SK-N-SH (cell line): ENCODE data around the gene SSBP2. TPM values are rescaled to one million over a fixed set of nuclear protein-coding genes. Genes with fewer than 3 reads are reported as not detected.

Experiments used
- CTCF ChIA-PET: fragments of 300-600, 350-600 bp; formaldehyde crosslinking; extraction: SDS; loops from one replicate; lab custom pipeline; 2021; lab: Yijun Ruan, JAX
- POLR2A ChIA-PET: fragments of 350-600 bp; sonication (Branson Sonifier 250); formaldehyde crosslinking; extraction: SDS; loops from one replicate; lab custom pipeline; 2020; ENCODE audit warnings: antibody characterized with exemption, inconsistent platforms; lab: Yijun Ruan, JAX
- DNase-seq: peaks from one replicate; pipeline ENCODE4 v3.0.0; 2012
- H2AFZ ChIP-seq: fragments of 200-600 bp; sonication (generic); 2 replicates; pipeline ENCODE4 v1.8.1; 2016; ENCODE audit warnings: antibody characterized with exemption, mild to moderate bottlenecking, low read depth
- H3F3A ChIP-seq: fragments of 200-600 bp; sonication (generic); replicated peaks from 2 replicates; pipeline ENCODE3; 2016; ENCODE audit warnings: antibody characterized with exemption, mild to moderate bottlenecking; ENCODE audit not compliant: insufficient read depth
- H3K27ac ChIP-seq, 2 experiments: fragments of 200-500 bp in 1 of 2; fragments of 200-600 bp in 1 of 2; sonication (Bioruptor generic) in 1 of 2; sonication (generic), shearing (Covaris generic) in 1 of 2; 2 replicates each; pipeline versions ENCODE4 v1.5.1 to v1.6.1; 2014 to 2016; ENCODE audit warnings: low read depth in 2 of 2, inconsistent platforms in 1 of 2, low read length in 1 of 2, mild to moderate bottlenecking in 1 of 2, mixed read lengths in 1 of 2
- H3K27me3 ChIP-seq: fragments of 200-600 bp; sonication (generic), shearing (Covaris generic); 2 replicates; pipeline ENCODE4 v1.6.1; 2016; ENCODE audit warnings: mixed run types; ENCODE audit not compliant: insufficient read depth
- H3K36me3 ChIP-seq, 2 experiments: fragments of 200-500 bp in 1 of 2; fragments of 200-600 bp in 1 of 2; sonication (Bioruptor generic) in 1 of 2; sonication (generic) in 1 of 2; replicated peaks in 1 of 2; 2 replicates each; pipeline versions ENCODE3 to v1.5.1; 2014 to 2016; ENCODE audit warnings: low read length in 1 of 2, mild to moderate bottlenecking in 1 of 2; ENCODE audit not compliant: insufficient read depth in 2 of 2, control insufficient read depth in 1 of 2
- H3K4me1 ChIP-seq, 2 experiments: fragments of 200-500 bp in 1 of 2; fragments of 200-600 bp in 1 of 2; sonication (Bioruptor generic) in 1 of 2; sonication (generic), shearing (Covaris generic) in 1 of 2; 2 replicates each; pipeline versions ENCODE4 v1.5.1 to v1.6.1; 2014 to 2016; ENCODE audit warnings: low read depth in 1 of 2, low read length in 1 of 2, mixed run types in 1 of 2; ENCODE audit not compliant: insufficient read depth in 2 of 2, control insufficient read depth in 1 of 2
- H3K4me2 ChIP-seq: fragments of 200-600 bp; sonication (generic), shearing (Covaris generic); 2 replicates; pipeline ENCODE4 v1.6.1; 2017; ENCODE audit warnings: mixed run types
- H3K4me3 ChIP-seq, 2 experiments: fragments of 200-500 bp in 1 of 2; fragments of 200-600 bp in 1 of 2; sonication (Bioruptor generic) in 1 of 2; sonication (generic), shearing (Covaris generic) in 1 of 2; 2 replicates each; pipeline versions ENCODE4 v1.5.1 to v1.8.1; 2014 to 2016; ENCODE audit warnings: low read depth in 2 of 2, inconsistent platforms in 1 of 2, low read length in 1 of 2, mild to moderate bottlenecking in 1 of 2, mixed read lengths in 1 of 2, moderate library complexity in 1 of 2
- H3K79me2 ChIP-seq: fragments of 200-600 bp; sonication (generic); 2 replicates; pipeline ENCODE4 v1.8.1; 2017; ENCODE audit warnings: mild to moderate bottlenecking; ENCODE audit not compliant: insufficient read depth
- H3K9ac ChIP-seq: fragments of 200-600 bp; sonication (generic); 2 replicates; pipeline ENCODE4 v1.6.1; 2017; ENCODE audit warnings: mixed run types
- H3K9me2 ChIP-seq: fragments of 200-600 bp; sonication (generic); 2 replicates; pipeline ENCODE4 v1.6.1; 2017; ENCODE audit warnings: mixed run types
- H3K9me3 ChIP-seq: fragments of 200-600 bp; sonication (generic); 2 replicates; pipeline ENCODE4 v1.6.1; 2017; ENCODE audit warnings: mixed run types, mild to moderate bottlenecking, moderate library complexity
- H4K20me1 ChIP-seq: fragments of 200-600 bp; sonication (generic); 2 replicates; pipeline ENCODE4 v1.6.1; 2017; ENCODE audit warnings: mild to moderate bottlenecking, mixed run types; ENCODE audit not compliant: insufficient read depth
- CHD2 ChIP-seq: fragments of 150-350 bp; IDR thresholded peaks from 2 replicates; pipeline ENCODE4 v1.6.1; 2018; ENCODE audit warnings: low read length; ENCODE audit not compliant: partially characterized antibody
- ELF1 ChIP-seq: IDR thresholded peaks from 2 replicates; pipeline ENCODE4 v1.4.0; 2012
- FOXJ3 ChIP-seq: sonication (generic); formaldehyde crosslinking; IDR thresholded peaks from 2 replicates; pipeline ENCODE4 v1.5.1; 2020; ENCODE audit warnings: mild to moderate bottlenecking, missing genetic modification reagents
- FOXM1 ChIP-seq: IDR thresholded peaks from 2 replicates; pipeline ENCODE4 v1.4.0; 2012; ENCODE audit warnings: low read depth, mild to moderate bottlenecking
- GATA2 ChIP-seq: sonication (generic); formaldehyde crosslinking; IDR thresholded peaks from 2 replicates; pipeline ENCODE4 v1.5.0; 2020; ENCODE audit warnings: mild to moderate bottlenecking, missing genetic modification reagents
- JUND ChIP-seq: IDR thresholded peaks from 2 replicates; pipeline ENCODE4 v1.4.0; 2012
- MEF2A ChIP-seq: IDR thresholded peaks from 2 replicates; pipeline ENCODE4 v1.4.0; 2012; ENCODE audit warnings: low read depth, borderline replicate concordance
- MXI1 ChIP-seq: IDR thresholded peaks from 2 replicates; pipeline ENCODE4 v1.6.1; 2012; ENCODE audit warnings: mild to moderate bottlenecking, low read depth, low read length, improper control_type of control experiment
- NFIC ChIP-seq: IDR thresholded peaks from 2 replicates; pipeline ENCODE4 v1.4.0; 2012; ENCODE audit warnings: borderline replicate concordance
- NRF1 ChIP-seq: IDR thresholded peaks from 2 replicates; pipeline ENCODE4 v1.6.1; 2012; ENCODE audit warnings: low read depth, mild to moderate bottlenecking, low read length
- POLR2AphosphoS5 ChIP-seq: IDR thresholded peaks from 2 replicates; pipeline ENCODE4 v1.6.1; 2012; ENCODE audit warnings: low read depth, low read length
- RAD21 ChIP-seq: IDR thresholded peaks from 2 replicates; pipeline ENCODE4 v1.6.1; 2012; ENCODE audit warnings: mild to moderate bottlenecking, low read length
- RCOR1 ChIP-seq: fragments of 150-350 bp; IDR thresholded peaks from 2 replicates; pipeline ENCODE4 v1.6.1; 2017; ENCODE audit warnings: antibody characterized with exemption, low read length
- RFX5 ChIP-seq: IDR thresholded peaks from 2 replicates; pipeline ENCODE4 v1.6.1; 2012; ENCODE audit warnings: mild to moderate bottlenecking, improper control_type of control experiment, low read length
- TAF1 ChIP-seq: IDR thresholded peaks from 2 replicates; pipeline ENCODE4 v1.6.1; 2012; ENCODE audit warnings: low read depth, mild to moderate bottlenecking, low read length, moderate library complexity, borderline replicate concordance
- TCF12 ChIP-seq: IDR thresholded peaks from 2 replicates; pipeline ENCODE4 v1.4.0; 2012
- TEAD4 ChIP-seq: IDR thresholded peaks from 2 replicates; pipeline ENCODE4 v1.4.0; 2012; ENCODE audit warnings: mild to moderate bottlenecking, borderline replicate concordance; ENCODE audit not compliant: insufficient read depth
- USF1 ChIP-seq: IDR thresholded peaks from 2 replicates; pipeline ENCODE4 v1.4.0; 2012; ENCODE audit warnings: low read depth, borderline replicate concordance
- USF2 ChIP-seq: fragments of 150-350 bp; IDR thresholded peaks from 2 replicates; pipeline ENCODE4 v1.6.1; 2017; ENCODE audit warnings: antibody characterized with exemption, low read length, low read depth, borderline replicate concordance
- YY1 ChIP-seq: IDR thresholded peaks from 2 replicates; pipeline ENCODE4 v1.4.0; 2012; ENCODE audit warnings: low read depth, mild to moderate bottlenecking
- ZBTB33 ChIP-seq: IDR thresholded peaks from 2 replicates; pipeline ENCODE4 v1.4.0; 2012; ENCODE audit warnings: low read depth, borderline replicate concordance
- WGBS: methylation state at CpG from one replicate; pipeline ENCODE4 v1.1.6; 2017; ENCODE audit warnings: low lambda C conversion rate; 5-methylcytosine and 5-hydroxymethylcytosine counted together
- polyA plus RNA-seq, 3 experiments: library from polyadenylated mRNA; depleted of rRNA; stranded (reverse); fragments of >200 nt; gene quantifications; 2 replicates each; pipeline ENCODE4 v1.2.3, GENCODE V29; 2012
- TF ChIP-seq, protein P1 (sequence below): fragments of 200-600 bp; sonication (generic); IDR thresholded peaks from 2 replicates; pipeline ENCODE4 v1.6.1; 2017; ENCODE audit warnings: antibody characterized with exemption, mild to moderate bottlenecking, moderate library complexity
- TF ChIP-seq, protein P2 (sequence below): IDR thresholded peaks from 2 replicates; pipeline ENCODE4 v1.4.0; 2012; ENCODE audit warnings: low read depth

The SSBP2 gene
- polyA plus RNA-seq, 1 of the 3 experiments (the other 2 are of a cell fraction): 35.3 TPM

DNA sequence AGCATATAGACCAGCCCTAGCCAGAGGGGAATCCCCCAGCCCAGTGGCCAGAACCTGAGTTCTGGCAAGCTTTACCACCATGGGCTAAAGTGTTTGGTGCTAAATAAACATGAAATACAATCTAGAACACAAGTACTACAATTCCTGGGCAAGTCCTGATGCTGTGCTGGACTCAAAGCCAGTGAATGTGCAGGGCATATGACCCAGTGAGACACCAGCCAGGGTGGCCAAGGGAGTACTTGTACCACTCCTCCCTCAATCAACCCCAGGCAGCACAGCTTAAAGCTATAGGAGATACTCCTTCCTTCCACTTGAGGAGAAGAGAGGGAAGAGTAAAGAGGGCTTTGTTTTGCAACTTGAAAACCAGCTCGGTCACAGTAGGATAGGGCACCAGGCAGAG is 63.6 kb downstream of the SSBP2 start:
- no peak for DNase-seq
- CTCF ChIA-PET: no interaction called here
- H3K9ac ChIP-seq: no peak overlapping the region
- H3K27me3 ChIP-seq: no peaks in the 10 kb centered on the region
- TF ChIP-seq CHD2 (no peak), FOXM1 (no peak), USF1 (no peak), MXI1 (no peak), NRF1 (no peak), RCOR1 (no peak), YY1 (no peak), TEAD4 (no peak), TAF1 (no peak), RAD21 (no peak), ELF1 (no peak), POLR2AphosphoS5 (no peak), JUND (no peak), ZBTB33 (no peak), USF2 (no peak), RFX5 (no peak), GATA2 (CRISPR knock-in tag) (no peak), TCF12 (no peak)
- H3K9me2 ChIP-seq: no peaks in the 10 kb centered on the region
- no peaks in the 10 kb centered on the region for H3F3A ChIP-seq
- no peaks in the 10 kb centered on the region; the same call in 1 of the 2 replicates for H4K20me1 ChIP-seq
- H3K4me3 ChIP-seq: no peak overlapping the region
- H3K27ac ChIP-seq: no peak overlapping the region
- peaks cover 23% of the 10 kb centered on the region for H3K79me2 ChIP-seq
- H3K36me3 ChIP-seq: peaks cover 0 to 15% of the 10 kb centered on the region in 2 experiments
- POLR2A ChIA-PET: no interaction called here
- 88% methylated on average over 1 of the region's 1 CpG for WGBS
- no peak overlapping the region for H3K4me2 ChIP-seq
- no peaks in the 10 kb centered on the region for H3K4me1 ChIP-seq
- H3K9me3 ChIP-seq: peaks cover 22% of the 10 kb centered on the region; the same call in 1 of the 2 replicates
- no peak overlapping the region for H2AFZ ChIP-seq

- 98% methylated on average over 2 of the region's 2 CpGs for WGBS
- no peak overlapping the region for H3K9ac ChIP-seq
- no peaks in the 10 kb centered on the region; the same call in 1 of the 2 replicates for H4K20me1 ChIP-seq
- no peaks in the 10 kb centered on the region for H3K9me2 ChIP-seq
- POLR2A ChIA-PET: no interaction called here
- peaks cover 11% of the 10 kb centered on the region; the same call in 1 of the 2 replicates for H3K9me3 ChIP-seq
- peaks cover 12% of the 10 kb centered on the region for H3K79me2 ChIP-seq
- no peak overlapping the region for H2AFZ ChIP-seq
- H3K36me3 ChIP-seq: peaks cover 0 to 10% of the 10 kb centered on the region in 2 experiments
- H3F3A ChIP-seq: no peaks in the 10 kb centered on the region
- no peak overlapping the region for H3K27ac ChIP-seq
- CTCF ChIA-PET: no interaction called here
- no peaks in the 10 kb centered on the region for H3K4me1 ChIP-seq
- H3K4me3 ChIP-seq: no peak overlapping the region
- no peak overlapping the region for H3K4me2 ChIP-seq
- H3K27me3 ChIP-seq: no peaks in the 10 kb centered on the region
- no peak for DNase-seq
- TF ChIP-seq CHD2 (no peak), FOXJ3 (no peak), JUND (no peak), RFX5 (no peak), NFIC (no peak), NRF1 (no peak), MXI1 (no peak), ZBTB33 (no peak), MEF2A (no peak)
- TF ChIP-seq, protein P1, sequence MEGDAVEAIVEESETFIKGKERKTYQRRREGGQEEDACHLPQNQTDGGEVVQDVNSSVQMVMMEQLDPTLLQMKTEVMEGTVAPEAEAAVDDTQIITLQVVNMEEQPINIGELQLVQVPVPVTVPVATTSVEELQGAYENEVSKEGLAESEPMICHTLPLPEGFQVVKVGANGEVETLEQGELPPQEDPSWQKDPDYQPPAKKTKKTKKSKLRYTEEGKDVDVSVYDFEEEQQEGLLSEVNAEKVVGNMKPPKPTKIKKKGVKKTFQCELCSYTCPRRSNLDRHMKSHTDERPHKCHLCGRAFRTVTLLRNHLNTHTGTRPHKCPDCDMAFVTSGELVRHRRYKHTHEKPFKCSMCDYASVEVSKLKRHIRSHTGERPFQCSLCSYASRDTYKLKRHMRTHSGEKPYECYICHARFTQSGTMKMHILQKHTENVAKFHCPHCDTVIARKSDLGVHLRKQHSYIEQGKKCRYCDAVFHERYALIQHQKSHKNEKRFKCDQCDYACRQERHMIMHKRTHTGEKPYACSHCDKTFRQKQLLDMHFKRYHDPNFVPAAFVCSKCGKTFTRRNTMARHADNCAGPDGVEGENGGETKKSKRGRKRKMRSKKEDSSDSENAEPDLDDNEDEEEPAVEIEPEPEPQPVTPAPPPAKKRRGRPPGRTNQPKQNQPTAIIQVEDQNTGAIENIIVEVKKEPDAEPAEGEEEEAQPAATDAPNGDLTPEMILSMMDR: no peak
- TF ChIP-seq, protein P2, sequence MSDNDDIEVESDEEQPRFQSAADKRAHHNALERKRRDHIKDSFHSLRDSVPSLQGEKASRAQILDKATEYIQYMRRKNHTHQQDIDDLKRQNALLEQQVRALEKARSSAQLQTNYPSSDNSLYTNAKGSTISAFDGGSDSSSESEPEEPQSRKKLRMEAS: no peak
Measured at GRCh38 chr5:81685471-81685870, 65.4 kb downstream of the SSBP2 start.
